Measurements from ENCODE around the gene KRT9.
"Not testable (repeated sequence)": the region's sequence is repeated elsewhere in the genome, so short reads cannot be mapped to it uniquely, and the experiment has no call there.

KRT9 gene

DNA sequence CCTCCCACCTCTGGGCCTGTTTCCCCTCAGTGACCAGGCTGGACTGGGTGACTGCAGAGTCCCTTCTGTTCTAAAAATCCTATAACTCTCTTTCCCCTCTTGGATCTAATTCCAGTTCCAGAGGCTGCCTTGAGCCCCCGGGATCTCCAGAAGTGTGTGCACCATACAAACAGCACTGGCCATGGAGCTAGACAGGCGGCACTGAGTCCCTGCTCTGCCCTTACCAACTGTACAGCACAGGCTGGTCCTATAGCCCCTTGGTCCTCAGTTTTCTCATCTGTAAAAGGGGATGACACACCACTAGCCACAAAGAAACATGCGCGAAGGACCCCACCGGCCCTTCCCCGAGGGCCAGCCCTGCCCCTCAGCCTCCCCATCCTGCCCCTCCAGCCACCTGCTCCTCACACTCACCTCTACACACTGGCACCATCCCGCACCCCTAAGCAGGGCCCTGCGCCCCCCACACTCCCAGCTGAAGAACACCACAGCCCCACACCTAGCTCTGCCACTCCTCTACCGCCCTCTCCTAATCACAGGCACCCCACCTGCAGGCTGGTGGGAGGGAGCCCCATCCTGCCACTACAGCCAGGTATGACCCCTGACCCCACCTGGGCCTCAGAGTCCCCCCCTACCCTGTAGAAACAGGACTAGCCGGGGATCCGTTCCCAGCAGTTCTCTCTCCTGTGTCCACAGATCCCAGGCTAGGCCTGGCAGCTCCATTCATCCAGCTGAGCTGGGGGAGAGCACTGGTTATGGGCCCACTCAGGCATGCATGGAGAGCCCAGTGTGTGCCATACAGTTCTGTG, 41.6 kb upstream of the KRT9 start:
- no peaks in the 10 kb centered on the region for H3K36me3 Mint-ChIP-seq (ENCODE audit: low read depth)
- H3K4me3 Mint-ChIP-seq = no peak overlapping the region
- no peaks in the 10 kb centered on the region for H3K9me3 Mint-ChIP-seq
- no peak for DNase-seq (ENCODE audit: low spot score)
- peaks cover 11% of the 10 kb centered on the region for H3K27me3 Mint-ChIP-seq (ENCODE audit: low read depth)
- no peak overlapping the region for H3K27ac Mint-ChIP-seq
- no peaks in the 10 kb centered on the region for H3K4me1 Mint-ChIP-seq (ENCODE audit: low read depth)

DNA sequence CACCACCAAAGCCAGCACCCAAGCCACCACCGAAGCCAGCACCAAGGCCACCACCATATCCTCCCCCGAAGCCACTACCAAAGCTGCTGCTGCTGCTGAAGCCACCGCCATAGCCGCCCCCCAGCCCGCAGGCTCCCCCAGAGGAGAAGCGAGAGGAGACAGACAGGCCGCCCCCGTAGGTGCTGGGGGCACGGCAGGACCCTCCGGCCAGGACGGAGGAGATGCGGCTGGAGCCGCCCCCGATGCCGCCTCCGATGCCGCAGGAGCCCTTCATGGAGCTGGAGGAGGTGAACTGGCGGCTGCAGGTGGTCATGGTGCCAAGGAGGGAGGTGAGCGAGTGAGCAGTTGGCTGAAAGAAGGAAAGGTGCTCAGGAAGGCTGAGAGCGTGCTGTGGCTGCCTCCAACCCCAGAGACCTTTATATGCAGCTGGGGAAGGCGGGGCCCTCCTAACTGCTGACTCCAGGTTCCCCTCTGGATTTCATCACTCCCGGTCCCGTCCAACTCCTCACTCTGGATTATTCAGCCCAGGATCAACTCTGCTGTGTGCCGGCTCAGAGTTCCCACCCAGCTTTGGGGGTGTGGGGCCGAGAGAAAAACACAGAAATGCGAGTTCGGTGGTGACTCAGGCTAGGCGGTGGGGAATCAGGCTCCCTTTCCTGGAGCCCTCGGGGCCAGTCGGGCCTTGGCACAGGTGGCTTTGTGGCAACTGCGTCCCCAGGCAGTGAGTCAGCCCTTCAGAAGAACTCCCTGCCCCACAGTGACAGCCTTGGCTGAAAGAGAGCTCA, 40.7 kb upstream of the KRT9 start, which contains the start of gene KRT16:
TSS of gene KRT16 (minus strand) at position 392 of the 785 bp plus-strand sequence. CDS start at position 313, 79 bp downstream.
- not testable (repeated sequence) for H3K4me3 Mint-ChIP-seq; DNase-seq (ENCODE audit: low spot score); H3K27ac Mint-ChIP-seq; H3K36me3 Mint-ChIP-seq (ENCODE audit: low read depth); H3K4me1 Mint-ChIP-seq (ENCODE audit: low read depth); H3K9me3 Mint-ChIP-seq
- peaks cover 11% of the 10 kb centered on the region for H3K27me3 Mint-ChIP-seq (ENCODE audit: low read depth)

DNA sequence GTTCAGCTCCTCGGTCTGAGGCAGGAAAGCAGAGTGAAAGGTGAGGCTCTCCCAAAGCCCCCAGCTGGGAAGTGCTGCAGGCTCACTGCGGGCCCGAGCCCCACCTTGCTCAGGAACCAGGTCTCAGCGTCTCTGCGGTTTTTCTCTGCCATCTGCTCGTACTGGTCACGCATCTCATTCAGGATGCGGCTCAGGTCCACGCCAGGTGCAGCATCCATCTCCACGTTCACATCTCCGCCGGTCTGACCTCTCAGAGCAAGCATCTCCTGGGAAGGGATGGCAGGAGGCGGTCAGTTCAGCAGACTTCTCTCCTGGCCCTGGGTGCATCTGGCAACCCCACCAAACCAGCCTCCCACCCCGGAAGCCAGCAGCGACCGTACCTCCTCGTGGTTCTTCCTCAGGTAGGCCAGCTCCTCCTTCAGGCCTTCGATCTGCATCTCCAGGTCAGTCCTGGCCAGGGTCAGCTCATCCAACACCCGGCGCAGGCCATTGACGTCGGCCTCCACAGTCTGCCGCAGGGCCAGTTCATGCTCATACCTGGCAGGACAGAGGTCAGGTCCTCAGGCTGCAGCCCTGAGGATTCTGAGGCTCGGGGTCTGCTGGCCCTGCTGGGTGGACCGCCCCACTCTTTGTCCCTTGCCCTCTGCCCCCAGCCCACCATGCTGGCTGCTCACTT, 39.2 kb upstream of the KRT9 start:
- peaks cover 11% of the 10 kb centered on the region for H3K27me3 Mint-ChIP-seq (ENCODE audit: low read depth)
- no peaks in the 10 kb centered on the region for H3K4me1 Mint-ChIP-seq (ENCODE audit: low read depth)

DNA sequence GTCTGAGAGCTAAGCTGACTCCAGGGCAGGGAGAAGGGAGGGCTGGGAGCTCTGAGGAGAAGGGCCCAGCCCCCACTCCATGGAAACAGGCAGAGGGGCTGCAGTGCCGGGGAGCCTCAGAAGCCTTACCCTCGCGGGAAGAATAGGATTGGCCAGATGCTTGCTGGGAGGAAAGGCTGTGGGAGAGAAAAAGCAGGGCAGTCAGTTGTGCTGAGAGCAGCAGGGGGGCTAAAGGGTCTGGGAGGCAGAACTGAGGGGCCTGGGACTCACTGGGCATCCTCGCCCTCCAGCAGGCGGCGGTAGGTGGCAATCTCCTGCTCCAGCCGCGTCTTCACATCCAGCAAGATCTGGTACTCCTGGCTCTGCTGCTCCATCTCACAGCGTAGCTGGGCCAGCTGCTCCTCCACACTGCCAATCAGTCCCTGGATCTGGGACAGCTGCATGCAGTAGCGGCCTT, 38.2 kb upstream of the KRT9 start:
- Mint-ChIP-seq H3K27me3 (ENCODE audit: low read depth) (peaks cover 13% of the 10 kb centered on the region), H3K9me3 (peaks cover 16% of the 10 kb centered on the region)
- H3K27ac Mint-ChIP-seq; H3K4me1 Mint-ChIP-seq (ENCODE audit: low read depth); H3K36me3 Mint-ChIP-seq (ENCODE audit: low read depth); H3K4me3 Mint-ChIP-seq; DNase-seq (ENCODE audit: low spot score): not testable (repeated sequence)

More for the DNA sequence above, 39.2 kb upstream of the KRT9 start:
- H3K9me3 Mint-ChIP-seq = peaks cover 16% of the 10 kb centered on the region
- H3K4me3 Mint-ChIP-seq = no peak overlapping the region
- DNase-seq (ENCODE audit: low spot score) = no peak
- no peak overlapping the region for H3K27ac Mint-ChIP-seq
- peaks cover 2% of the 10 kb centered on the region for H3K36me3 Mint-ChIP-seq (ENCODE audit: low read depth)

DNA sequence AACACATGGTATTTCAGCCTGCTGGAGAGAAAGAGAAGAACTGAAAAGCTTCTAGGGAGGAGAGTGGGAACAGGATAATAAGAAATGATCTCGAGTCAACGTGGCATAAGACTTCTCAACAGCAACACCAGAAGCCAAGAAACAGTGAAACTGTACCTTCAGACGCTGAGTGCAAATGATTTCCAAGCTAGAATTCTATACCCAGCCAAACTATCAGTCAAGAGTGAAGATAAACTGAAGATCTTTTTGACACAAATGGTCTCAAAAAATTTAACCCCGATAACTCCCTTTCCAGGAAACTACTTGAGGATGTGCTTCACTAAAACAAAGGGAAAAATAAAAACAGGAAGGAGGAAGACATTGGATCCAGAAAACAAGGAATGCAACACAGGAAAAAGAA, 35.1 kb upstream of the KRT9 start:
- not testable (repeated sequence) for H3K4me1 Mint-ChIP-seq (ENCODE audit: low read depth); H3K4me3 Mint-ChIP-seq; H3K27ac Mint-ChIP-seq; DNase-seq (ENCODE audit: low spot score); H3K36me3 Mint-ChIP-seq (ENCODE audit: low read depth)
- H3K9me3 Mint-ChIP-seq = peaks cover 16% of the 10 kb centered on the region
- H3K27me3 Mint-ChIP-seq (ENCODE audit: low read depth) = peaks cover 27% of the 10 kb centered on the region

DNA sequence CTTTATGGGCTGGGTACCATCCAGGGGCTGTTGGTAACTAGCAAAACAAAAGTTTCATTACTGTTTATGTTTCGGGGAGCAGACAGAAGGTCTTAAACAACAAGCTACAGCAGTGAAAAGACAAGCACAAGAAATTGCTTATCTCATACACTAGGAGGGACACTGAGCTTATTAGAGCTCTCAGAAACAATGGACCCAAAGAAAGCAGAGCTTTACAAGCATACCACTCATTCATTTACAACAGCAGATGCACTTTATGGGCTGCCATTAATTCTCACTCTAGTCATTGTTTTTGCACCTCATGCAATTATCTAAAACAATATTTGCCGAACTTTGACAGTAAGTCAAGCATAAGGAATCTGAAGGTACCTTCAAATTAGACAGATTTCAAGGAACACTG, 30.7 kb upstream of the KRT9 start:
- no peak overlapping the region for H3K4me3 Mint-ChIP-seq

DNA sequence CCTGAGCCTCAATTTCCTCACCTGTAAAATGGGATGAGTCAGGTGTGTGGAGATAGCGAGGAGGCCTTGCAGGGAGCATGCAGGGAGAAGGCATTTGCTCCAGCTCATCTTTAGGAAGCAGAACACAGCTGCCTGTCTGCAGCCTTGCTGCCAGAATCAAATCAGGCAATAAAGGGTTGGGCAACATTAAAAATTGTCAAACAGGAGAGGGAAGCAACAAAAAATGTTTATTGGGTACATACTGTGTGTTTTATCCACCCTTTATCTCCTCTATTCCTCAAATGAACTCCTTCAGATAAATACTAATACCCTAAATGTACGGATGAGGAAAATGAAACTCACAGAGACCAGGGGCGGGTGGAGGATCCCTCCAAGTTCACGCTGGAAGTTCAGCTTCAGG, 28.5 kb upstream of the KRT9 start:
- Mint-ChIP-seq H3K27ac (no peak overlapping the region), H3K9me3 (no peaks in the 10 kb centered on the region), H3K27me3 (ENCODE audit: low read depth) (peaks cover 15% of the 10 kb centered on the region), H3K36me3 (ENCODE audit: low read depth) (no peaks in the 10 kb centered on the region), H3K4me1 (ENCODE audit: low read depth) (no peaks in the 10 kb centered on the region), H3K4me3 (no peak overlapping the region)
- no peak for DNase-seq (ENCODE audit: low spot score)

More for the DNA sequence above, 30.7 kb upstream of the KRT9 start:
- DNase-seq (ENCODE audit: low spot score) = no peak
- Mint-ChIP-seq H3K27me3 (ENCODE audit: low read depth) (peaks cover 18% of the 10 kb centered on the region), H3K27ac (no peak overlapping the region), H3K36me3 (ENCODE audit: low read depth) (peaks cover 2% of the 10 kb centered on the region), H3K4me1 (ENCODE audit: low read depth) (no peaks in the 10 kb centered on the region), H3K9me3 (peaks cover 12% of the 10 kb centered on the region)

DNA sequence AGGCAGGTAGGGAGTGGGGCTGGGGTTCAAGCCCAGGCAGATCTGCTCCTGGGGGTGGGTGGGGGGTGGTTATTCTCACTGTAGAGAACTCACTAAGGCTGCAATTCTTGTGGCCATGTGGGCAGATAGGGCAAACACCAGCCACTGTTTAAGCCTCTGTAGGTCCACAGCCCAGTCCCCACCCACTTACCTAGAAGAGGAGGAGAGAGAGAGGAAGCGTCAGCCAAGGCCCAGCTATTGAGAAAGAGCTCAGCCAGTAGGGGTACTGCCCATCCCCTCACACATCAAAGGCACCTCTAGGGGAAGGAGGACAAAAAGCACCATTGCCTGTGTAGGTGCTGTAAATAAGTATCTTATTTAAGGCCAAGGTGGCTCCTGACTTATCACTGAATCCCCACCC, 27.8 kb upstream of the KRT9 start:
- H3K4me3 Mint-ChIP-seq = no peak overlapping the region
- no peaks in the 10 kb centered on the region for H3K9me3 Mint-ChIP-seq
- peaks cover 16% of the 10 kb centered on the region for H3K27me3 Mint-ChIP-seq (ENCODE audit: low read depth)
- no peaks in the 10 kb centered on the region for H3K4me1 Mint-ChIP-seq (ENCODE audit: low read depth)
- DNase-seq (ENCODE audit: low spot score) = no peak
- no peaks in the 10 kb centered on the region for H3K36me3 Mint-ChIP-seq (ENCODE audit: low read depth)
- no peak overlapping the region for H3K27ac Mint-ChIP-seq

DNA sequence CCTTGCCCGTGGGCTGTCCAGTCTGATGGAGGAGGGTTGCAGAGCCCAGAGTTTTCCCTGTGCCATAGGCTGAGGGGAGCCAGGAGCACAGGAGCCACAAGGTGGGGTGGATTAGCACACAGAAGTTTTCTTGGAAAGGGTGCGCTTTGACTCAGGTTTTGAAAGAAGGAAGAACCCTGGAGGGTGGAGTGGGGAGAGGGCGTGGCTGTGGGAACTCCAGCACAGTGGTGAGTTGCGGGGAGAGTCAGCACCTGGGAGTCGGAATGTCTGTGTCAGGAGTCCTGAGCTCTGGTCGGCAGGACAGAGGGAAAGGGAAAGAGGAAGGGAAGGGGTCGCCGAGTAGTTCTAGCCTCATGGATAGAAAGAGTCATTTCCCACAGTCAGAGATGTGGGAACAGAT, 23.7 kb upstream of the KRT9 start:
- H3K4me3 Mint-ChIP-seq = no peak overlapping the region
- no peak overlapping the region for H3K27ac Mint-ChIP-seq
- DNase-seq (ENCODE audit: low spot score) = no peak
- H3K27me3 Mint-ChIP-seq (ENCODE audit: low read depth) = peaks cover 5% of the 10 kb centered on the region
- H3K36me3 Mint-ChIP-seq (ENCODE audit: low read depth) = no peaks in the 10 kb centered on the region
- H3K4me1 Mint-ChIP-seq (ENCODE audit: low read depth) = no peaks in the 10 kb centered on the region
- H3K9me3 Mint-ChIP-seq = no peaks in the 10 kb centered on the region

DNA sequence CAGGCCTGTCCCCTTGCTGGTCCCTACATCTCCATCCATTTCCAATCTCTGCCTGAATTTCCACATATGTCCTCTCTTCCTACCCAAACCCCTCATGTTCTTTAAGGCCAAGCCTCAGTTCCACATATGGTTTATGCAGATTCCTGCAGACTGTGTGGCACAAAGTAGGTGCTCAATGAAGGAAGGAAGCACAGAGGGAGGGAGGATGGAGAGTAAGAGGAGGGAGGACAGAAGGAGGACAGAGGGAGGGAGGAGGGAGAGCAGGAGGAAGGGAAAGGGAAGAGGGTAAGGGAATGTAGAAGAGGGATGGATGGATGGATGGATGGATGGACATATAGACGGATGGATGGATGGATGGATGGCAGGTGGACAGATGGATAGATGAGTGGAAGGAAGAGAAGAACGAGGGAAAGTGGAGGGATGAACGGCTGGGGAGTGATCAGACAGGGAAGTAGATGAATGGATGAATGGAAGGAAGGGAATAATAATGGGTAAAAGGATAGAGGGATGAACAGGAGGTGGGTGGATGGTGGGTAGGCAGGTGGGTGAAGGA, 22.6 kb upstream of the KRT9 start:
- Mint-ChIP-seq H3K9me3 (no peaks in the 10 kb centered on the region), H3K36me3 (ENCODE audit: low read depth) (no peaks in the 10 kb centered on the region), H3K27me3 (ENCODE audit: low read depth) (peaks cover 5% of the 10 kb centered on the region), H3K27ac (no peak overlapping the region), H3K4me3 (no peak overlapping the region), H3K4me1 (ENCODE audit: low read depth) (no peaks in the 10 kb centered on the region)
- DNase-seq (ENCODE audit: low spot score) = no peak

DNA sequence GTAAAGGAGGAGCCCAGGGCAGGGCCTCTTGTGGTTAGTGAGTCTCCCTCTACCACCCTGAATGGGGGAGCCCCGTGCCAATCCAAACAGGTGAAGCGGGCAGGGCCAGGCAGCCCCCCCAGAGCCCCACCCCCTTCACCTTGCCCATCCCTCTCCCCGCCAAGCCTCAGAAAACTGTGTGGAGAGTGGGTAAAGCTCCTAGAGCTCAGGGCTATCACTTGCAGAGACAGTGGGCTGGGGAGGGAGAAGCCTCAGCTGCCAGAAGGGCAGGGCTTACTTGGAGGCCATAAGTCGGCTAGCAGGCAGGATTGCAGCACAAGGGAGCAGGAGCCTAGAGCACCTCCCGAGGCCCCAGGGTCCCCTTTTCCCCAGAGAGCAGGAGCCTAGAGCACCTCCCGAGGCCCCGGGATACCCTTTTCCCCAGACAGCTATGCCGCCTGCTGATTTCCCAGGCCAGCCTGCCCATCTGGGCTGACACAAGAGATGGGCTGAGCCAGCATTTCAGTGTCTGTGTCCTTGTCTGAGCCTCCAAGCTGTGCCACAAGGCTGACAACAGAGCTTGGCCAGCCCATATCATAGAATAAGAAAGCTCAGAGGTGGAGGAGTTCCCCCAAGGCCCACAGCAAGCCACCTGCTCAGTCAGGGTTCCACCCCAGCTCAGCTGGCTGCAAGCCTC, 21.6 kb upstream of the KRT9 start:
- no peak for DNase-seq (ENCODE audit: low spot score)
- Mint-ChIP-seq H3K27me3 (ENCODE audit: low read depth) (peaks cover 5% of the 10 kb centered on the region), H3K4me3 (no peak overlapping the region), H3K9me3 (no peaks in the 10 kb centered on the region), H3K4me1 (ENCODE audit: low read depth) (no peaks in the 10 kb centered on the region), H3K36me3 (ENCODE audit: low read depth) (no peaks in the 10 kb centered on the region), H3K27ac (no peak overlapping the region)

DNA sequence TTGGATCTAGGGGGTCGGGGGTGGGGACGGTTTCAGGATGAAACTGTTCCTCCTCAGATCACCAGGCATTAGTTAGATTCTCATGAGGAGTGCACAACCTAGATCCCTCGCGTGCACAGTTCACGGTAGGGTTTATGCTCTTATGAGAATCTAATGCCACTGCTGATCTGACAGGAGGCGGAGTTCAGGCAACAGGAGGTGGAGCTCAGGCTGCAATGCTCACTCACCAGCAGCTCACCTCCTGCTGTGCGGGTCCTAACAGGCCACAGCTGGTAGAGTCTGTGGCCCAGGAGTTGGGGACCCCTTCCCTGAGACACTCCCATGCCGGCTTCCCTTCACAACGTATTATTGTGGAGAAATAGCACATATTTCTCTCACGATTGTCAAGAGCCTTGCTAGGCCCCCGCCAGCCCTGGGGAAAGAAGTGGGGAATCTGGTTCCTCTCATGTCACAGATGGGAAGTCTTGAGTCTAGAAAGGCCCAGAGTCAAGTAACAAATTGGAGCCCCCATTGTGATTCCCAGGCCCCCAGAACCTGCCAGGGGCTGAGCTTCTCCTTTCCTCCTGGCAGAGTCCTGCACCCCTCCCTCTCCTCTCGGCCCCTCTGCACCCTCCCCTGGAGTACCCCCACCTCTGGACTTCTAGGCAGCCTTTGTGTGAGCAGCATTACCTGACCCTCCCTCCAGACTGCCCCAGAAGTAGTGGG, 20.9 kb upstream of the KRT9 start:
- no peaks in the 10 kb centered on the region for H3K4me1 Mint-ChIP-seq (ENCODE audit: low read depth)
- H3K27ac Mint-ChIP-seq = no peak overlapping the region
- no peaks in the 10 kb centered on the region for H3K36me3 Mint-ChIP-seq (ENCODE audit: low read depth)
- peaks cover 5% of the 10 kb centered on the region for H3K27me3 Mint-ChIP-seq (ENCODE audit: low read depth)
- no peaks in the 10 kb centered on the region for H3K9me3 Mint-ChIP-seq
- no peak overlapping the region for H3K4me3 Mint-ChIP-seq
- DNase-seq (ENCODE audit: low spot score) = no peak

DNA sequence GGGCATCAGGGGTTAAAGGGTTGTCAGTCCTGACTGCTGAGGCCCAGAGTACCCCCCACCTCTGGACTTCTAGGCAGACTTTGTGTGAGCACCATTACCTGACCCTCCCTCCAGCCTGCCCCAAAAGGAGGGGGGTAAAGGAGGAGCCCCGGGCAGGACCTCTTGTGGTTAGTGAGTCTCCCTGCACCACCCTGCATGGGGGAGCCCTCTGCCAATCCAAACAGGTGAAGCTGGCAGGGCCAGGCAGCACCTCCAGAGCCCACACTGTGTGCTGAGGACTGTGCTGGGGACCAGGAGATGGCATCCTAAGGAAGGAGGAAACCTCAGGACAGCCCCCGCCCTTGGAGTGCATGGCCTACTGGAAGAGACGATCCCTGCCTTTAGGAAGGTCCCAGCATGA, 17.4 kb upstream of the KRT9 start:
- peaks cover 2% of the 10 kb centered on the region for H3K27me3 Mint-ChIP-seq (ENCODE audit: low read depth)
- no peaks in the 10 kb centered on the region for H3K9me3 Mint-ChIP-seq
- no peaks in the 10 kb centered on the region for H3K36me3 Mint-ChIP-seq (ENCODE audit: low read depth)
- H3K4me1 Mint-ChIP-seq (ENCODE audit: low read depth) = no peaks in the 10 kb centered on the region
- DNase-seq (ENCODE audit: low spot score) = no peak
- H3K4me3 Mint-ChIP-seq = no peak overlapping the region
- H3K27ac Mint-ChIP-seq = no peak overlapping the region

Data from T-helper 2 cell treated with Interferon-gamma antibody and Interleukin-4, amounts not matched to agents 5 μg/mL and 100 μg/mL, for 36 hours (primary cell).